B cell (primary cell): Measurements from ENCODE around the gene GALNT18.

Experiments used
- CTCF ChIP-seq: fragments of 200-600 bp; IDR thresholded peaks from one replicate; pipeline ENCODE4 v1.8.0; 2022; ENCODE audit warnings: antibody characterized with exemption, mild to moderate bottlenecking
- EZH2 ChIP-seq: IDR thresholded peaks from 2 replicates; pipeline ENCODE4 v1.6.1; 2012; ENCODE audit warnings: borderline replicate concordance, low read depth, mild to moderate bottlenecking, moderate library complexity, low read length; ENCODE audit not compliant: insufficient read depth, poor library complexity, severe bottlenecking

- TF ChIP-seq CTCF: no peak
- no peak for TF ChIP-seq EZH2
Observed at GRCh38 chr11:11636671-11637070, 14.9 kb upstream of the GALNT18 start.
